GM19463 (cell line): ENCODE data around the gene B3GAT1.
"Not testable (repeated sequence)": the region's sequence is repeated elsewhere in the genome, so short reads cannot be mapped to it uniquely, and the experiment has no call there.

ENCODE experiments used
- ATAC-seq: cut with Tn5 transposase; IDR thresholded peaks from one replicate; pipeline ENCODE4 v1.9.1; 2021; ENCODE audit warnings: mild to moderate bottlenecking, moderate library complexity; ENCODE audit not compliant: unreplicated experiment

Gene B3GAT1

DNA sequence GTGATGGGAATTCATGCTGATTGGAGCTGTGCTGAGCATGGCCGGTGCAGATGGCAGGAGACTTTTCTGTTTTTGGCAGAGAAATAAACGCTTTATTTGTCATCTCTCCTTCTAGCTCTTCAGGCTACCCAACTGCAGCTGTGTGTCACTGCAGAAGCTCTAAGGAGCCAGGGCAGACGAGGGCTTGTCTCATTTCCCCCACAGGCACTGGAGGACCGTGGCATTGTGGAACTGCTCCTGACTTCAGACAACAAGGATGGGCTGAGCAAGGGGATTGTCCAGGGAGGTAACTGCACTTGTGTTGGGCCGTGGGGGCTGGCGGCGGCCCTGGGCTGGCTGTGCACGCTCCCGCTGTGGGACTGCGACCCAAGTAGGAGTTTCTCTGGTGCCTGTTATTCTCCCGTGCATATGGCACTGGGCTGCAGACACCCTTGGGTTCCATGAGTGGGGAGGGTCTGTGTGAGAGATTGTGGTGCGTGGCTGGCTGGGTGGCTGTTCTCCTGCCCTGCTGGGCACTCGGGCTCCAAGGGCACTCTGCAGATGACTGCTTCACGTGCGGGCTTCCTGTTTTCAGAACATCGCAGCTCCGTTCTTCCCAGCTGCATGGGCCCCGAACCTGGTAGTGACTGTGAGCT lies 53.1 kb downstream of the B3GAT1 start:
- ATAC-seq, result no peak

GRCh38 chr11:134358165-134358855 lies 53.7 kb downstream of the B3GAT1 start:
- no peak for ATAC-seq

DNA sequence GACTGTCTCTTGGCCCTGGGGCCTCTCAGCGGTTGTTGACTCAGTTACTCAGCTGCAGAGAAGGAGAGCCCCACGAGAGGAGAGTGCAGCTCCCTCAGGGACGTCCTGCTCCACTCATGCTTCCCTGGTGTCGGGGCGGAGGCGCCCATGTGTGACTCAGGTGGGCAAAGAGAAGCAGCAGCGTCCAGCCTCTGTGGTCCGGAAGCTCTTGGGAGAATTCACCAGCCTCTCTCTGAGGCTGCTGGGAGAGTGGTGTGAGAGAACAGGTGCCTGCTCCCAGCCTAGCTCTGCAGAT lies 54.5 kb downstream of the B3GAT1 start:
- ATAC-seq, result no peak

GRCh38 chr11:134356656-134357544 lies 55.1 kb downstream of the B3GAT1 start:
- no peak for ATAC-seq

DNA sequence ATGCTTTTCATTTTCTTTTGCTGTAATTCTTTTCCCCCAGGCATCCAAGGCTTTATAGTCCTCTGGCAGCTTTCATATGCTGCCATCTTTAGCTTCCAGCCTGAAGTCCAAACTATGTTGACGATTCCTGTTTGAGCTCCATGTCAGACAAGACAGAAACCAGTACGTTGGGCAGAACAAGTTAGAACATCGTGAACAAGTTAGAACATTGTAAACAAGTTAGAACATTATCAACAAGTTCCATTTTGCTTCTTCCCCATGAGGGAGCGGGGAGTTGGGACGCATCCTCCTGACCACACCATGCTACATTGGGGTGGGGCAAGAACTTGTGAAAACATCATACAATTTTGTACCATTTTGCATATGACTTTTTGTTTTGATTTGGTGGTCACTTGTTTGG lies 56.4 kb downstream of the B3GAT1 start:
- no peak for ATAC-seq

- ATAC-seq, result no peak
Measured at GRCh38 chr11:134355136-134355535, 56.9 kb downstream of the B3GAT1 start.

DNA sequence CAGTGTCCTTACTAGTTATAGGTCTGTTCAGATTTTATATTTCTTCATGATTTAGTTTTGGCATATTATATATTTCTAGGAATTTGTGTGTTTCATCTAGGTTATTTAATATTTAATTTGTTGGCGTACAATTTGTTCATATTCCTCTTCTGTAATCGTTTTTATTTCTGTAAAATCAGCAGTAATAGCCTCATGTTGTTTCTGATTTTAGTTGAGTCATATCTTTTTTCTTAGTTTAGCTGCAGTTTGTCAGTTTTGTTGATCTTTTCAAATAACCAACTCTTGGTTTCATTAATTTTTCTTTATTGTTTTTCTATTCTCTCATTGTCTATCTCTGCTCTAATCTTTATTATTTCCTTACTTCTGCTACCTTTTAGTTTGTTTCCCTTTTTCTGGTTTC lies 59.9 kb downstream of the B3GAT1 start:
- no peak for ATAC-seq

GRCh38 chr11:134350381-134350780 lies 61.7 kb downstream of the B3GAT1 start:
- no peak for ATAC-seq

GRCh38 chr11:134349802-134350355 lies 62.2 kb downstream of the B3GAT1 start:
- no peak for ATAC-seq

- ATAC-seq, result no peak
Measured at GRCh38 chr11:134349109-134349801, 62.8 kb downstream of the B3GAT1 start.

- ATAC-seq, result no peak
Measured at GRCh38 chr11:134347441-134347840, 64.6 kb downstream of the B3GAT1 start.

DNA sequence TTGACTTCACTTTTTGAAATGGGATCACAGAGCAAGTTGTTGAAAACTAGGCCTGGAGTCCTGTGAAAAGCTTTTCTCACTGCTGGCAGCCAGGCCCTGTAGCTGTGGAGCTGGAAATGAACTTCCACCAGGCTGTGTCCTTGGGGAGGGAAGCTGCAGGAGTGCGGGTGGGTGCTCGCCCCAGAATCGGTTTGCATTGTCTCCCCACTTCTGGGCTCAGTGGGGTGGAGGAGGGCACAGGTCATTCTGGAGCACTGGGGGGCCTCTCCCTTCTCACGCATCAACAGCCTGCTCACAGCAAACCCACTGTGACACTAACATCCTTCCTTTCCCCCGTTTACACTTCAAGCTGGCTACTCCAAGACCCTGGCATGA lies 65.1 kb downstream of the B3GAT1 start:
- no peak for ATAC-seq

GRCh38 chr11:134346101-134346975 lies 65.7 kb downstream of the B3GAT1 start:
- ATAC-seq, result no peak

DNA sequence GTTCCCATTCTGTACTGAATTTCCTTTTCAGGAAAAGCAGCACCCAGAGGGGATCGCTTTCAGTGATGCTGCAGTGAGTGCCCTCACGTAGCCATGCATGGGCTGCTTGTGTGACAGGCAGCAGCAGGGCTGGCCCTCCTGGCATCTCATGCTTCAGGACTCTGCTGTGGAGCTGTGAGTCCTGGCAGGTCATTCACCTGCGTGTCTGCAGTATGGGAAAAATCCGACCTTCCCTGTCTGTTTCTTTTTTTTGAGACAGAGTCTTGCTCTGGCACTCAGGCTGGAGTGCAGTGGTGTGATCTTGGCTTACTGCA lies 66.8 kb downstream of the B3GAT1 start:
- no peak for ATAC-seq

DNA sequence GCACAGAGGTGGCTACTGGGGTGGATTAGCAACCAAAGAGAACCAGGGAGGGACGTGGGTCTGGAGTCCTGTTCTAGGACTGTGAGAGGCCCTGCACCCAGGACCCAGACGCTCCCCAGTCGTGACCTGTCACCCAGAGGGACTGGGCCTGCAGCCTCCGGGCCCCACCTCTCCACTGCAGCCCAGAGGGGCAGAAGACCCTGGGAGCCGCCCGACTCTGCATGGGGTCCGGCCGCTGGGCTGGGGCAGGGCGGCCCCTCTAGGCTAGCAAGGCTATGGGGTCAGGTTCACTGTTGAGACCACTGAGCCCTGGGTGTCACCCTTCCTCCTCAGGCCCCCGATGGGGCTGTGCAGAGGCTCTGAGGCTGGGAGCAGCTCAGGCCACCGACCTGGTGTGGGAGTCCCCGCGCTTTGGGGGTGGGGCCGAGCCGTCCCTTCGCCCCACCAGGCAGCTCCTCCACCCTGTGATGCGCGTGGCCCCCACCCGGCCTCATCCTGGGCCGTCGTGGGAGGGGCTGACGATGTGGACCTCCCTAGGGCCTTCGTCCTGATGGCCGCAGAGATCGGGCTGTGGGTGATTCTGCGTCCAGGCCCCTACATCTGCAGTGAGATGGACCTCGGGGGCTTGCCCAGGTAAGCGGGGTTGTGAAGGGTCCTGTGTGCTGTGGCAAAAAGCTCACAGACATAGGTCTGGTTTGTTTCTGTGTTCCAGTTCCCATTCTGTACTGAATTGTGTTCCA lies 67.4 kb downstream of the B3GAT1 start:
- ATAC-seq, result not testable (repeated sequence)

DNA sequence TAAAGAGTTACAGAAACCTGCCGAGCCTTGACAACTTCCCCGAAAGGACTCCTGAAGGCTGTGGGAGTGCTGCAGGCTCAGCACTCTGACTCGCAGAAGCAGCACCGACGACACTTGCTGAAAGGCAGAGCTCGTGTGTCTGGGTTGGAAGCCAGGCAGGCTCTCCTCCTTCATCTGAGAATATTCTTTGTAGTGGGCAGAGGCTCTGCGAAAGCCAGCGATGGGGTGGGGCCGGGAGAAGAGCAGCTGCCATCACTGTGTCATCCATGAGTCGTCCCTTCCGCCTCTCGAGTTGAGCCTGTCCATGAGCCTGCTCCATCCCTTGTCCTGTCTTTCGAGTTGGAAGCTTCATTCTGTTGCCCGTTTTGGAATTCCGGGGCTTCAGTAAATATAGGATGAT lies 68.4 kb downstream of the B3GAT1 start:
- no peak for ATAC-seq

DNA sequence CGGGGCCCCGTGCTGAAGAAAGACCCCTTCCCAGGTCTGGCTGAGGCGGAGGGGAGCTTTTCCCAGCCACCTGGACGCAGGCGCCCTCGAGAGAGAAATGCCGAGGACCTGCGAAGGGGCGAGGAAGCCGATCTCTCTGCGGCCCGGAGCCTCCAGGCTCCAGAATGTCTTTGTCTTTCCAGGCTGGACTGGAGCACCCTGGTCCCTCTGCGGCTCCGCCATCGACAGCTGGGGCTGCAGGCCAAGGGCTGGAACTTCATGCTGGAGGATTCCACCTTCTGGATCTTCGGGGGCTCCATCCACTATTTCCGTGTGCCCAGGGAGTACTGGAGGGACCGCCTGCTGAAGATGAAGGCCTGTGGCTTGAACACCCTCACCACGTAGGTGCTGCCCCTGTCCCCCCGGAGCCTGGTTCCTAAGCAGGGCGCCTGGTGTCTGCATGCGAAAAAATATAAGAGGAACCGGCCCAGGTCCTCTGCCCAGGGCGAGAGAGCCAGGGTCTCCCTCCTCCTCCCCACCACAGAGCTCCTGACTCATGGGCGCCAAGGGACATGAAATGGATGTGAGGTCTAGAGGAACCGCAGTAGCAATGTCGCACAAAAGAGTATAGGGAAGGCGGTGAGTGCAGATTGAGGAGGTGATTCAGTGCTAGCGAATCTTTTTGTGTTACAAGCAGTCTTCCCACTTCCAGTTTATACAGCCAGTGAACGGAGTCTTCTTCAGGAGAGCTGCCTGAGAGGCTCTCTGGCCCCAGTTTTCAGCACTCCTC lies 69.3 kb downstream of the B3GAT1 start:
- no peak for ATAC-seq

DNA sequence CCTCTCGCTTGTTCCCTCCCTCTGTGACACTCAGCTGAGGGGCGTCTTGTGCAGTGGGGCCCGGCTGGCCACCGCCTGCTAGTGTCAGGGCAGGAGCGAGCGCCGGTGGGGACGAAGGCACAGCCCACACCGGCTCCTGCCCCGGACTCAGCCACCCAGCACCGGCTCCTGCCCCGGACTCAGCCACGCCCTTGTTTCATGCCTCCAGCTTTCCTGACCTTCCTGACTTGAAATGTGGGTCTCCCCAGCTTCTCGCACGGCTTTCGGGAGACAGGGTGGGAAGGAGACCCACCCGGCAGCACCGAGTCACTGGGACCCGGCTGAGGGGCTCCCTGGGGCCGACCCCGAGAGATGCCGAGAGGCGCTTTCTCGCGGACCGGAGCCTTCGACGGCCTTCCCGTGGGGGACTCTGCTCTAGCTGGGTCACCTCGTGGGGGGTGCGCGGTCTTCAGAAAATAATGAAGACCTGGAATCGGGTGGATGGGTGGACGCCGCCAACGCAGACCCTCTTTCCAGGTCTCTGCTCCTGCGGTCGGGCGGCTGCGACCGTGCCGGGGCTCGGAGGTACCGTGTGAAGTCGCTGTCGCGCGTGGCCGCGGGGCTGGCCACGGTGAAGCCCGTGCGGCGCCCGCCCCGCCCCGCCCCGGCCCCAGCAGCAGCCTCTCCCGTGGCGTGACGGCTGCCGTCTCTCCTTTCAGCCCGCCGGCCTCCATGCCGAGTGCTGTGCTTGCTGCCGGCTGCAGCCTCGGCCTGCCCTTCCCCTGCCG lies 70.1 kb downstream of the B3GAT1 start:
- no peak for ATAC-seq
